Left kidney (tissue), 2 donors: ENCODE results near the gene SOX3. TPM values are rescaled to one million over a fixed set of nuclear protein-coding genes. Genes with fewer than 3 reads are reported as not detected.

Experiments
- DNase-seq: peaks from one replicate; pipeline ENCODE4 v3.0.0-alpha.2; 2013
- polyA plus RNA-seq: library from polyadenylated mRNA; unstranded; fragments of 120-200 nt; gene quantifications from one replicate; pipeline ENCODE4 v1.2.1, GENCODE V29; 2013; ENCODE audit not compliant: insufficient read length

Gene SOX3
- polyA plus RNA-seq, 1 donor: not detected

DNA sequence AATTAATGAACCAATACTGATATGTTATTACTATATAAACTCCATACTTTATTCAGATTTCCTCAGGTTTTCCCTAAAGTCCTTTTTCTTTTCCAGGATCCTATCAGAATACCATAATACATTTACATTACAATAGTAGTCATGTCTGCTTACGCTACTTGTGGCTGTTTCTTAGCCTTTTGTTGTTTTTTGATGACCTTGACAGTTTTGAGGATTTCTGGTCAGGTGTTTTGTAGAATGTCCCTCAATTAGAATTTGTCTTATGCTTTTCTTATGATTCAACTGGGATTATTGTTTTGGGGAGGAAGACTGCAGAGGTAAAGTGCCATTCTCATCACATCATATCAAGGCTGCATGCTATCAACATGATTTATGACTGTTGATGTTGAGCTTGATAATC lies 9.1 kb downstream of the SOX3 start:
- no peak for DNase-seq

DNA sequence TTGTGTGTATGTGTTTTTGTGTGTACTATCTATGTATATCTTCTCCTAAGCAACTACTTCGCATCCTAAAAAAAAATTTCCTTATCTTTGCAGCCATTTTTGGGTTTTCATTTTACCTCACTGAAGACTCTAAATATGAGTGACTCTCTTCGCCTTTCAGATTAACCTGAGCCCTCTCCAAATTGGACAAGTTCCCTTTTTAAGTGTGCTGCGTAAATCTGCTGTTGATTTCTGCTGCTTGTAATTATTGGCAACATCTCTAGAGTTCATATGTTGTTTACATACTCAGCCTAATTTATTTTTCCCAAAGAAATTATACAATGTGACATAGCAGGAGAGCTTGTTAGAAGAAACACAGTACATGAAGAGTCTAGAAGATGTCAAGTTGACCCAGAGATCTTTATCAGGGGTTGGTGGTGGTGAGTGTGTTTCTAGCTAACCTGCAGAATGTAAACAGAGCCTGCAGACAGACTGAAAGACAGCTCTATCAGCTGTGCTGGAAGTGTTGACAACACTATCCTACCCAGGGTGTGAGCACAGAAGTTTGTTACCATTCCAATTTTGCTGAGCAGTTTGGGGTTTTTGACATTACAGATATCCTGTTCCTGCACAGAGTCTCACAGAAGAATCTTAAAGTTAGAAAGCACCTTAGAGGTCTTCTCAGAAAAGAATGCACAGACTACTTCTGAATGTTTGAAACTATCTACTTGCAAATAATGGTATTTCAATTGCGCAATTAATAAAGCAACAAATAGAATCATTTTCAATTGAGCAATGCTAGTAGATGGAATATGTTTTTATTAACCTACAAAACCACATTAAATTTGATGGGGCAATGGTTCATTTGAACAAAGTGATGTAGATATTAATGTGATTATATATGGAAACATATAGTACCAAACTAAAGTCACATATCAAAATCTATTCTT lies 12.5 kb downstream of the SOX3 start:
- no peak for DNase-seq

GRCh38 chrX:140480765-140481164 lies 24.1 kb downstream of the SOX3 start:
- DNase-seq: no peak

DNA sequence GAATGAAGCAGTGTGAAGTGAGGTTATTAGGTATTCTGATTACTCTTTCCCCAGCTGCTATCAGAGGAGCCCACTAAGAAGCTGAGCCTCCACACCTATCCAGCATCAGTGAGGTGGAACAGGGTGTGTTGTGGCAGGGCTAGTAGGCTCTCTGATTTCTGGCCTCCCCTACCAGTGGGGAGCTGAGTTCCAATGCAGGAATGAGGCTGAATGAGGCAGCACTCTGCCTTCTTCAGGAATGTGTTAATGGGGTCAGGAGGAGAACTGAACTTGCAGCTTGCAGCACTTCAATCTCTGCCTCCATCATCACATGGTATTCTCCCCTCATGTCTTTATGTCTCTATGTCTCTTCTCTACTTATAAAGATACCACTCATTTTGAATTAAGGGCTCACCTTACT lies 26.9 kb downstream of the SOX3 start:
- DNase-seq: no peak

DNA sequence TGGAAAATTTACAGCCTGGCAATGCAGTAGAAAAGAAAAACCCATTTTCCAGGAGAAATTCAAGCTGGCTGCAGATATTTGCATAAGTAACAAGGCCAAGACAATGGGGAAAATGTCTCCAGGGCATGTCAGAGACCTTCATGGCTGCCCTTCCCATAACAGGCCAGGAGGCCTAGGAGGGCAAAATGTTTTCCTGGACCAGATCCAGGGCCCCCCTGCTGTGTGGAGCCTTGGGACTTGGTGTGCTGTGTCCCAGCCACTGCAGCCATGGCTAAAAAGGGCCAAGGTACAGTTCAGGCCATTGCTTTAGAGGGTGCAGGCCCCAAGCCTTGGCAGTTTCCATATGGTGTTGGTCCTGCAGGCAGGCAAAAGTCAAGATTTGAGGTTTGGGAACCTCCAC lies 29.8 kb downstream of the SOX3 start:
- no peak for DNase-seq

DNA sequence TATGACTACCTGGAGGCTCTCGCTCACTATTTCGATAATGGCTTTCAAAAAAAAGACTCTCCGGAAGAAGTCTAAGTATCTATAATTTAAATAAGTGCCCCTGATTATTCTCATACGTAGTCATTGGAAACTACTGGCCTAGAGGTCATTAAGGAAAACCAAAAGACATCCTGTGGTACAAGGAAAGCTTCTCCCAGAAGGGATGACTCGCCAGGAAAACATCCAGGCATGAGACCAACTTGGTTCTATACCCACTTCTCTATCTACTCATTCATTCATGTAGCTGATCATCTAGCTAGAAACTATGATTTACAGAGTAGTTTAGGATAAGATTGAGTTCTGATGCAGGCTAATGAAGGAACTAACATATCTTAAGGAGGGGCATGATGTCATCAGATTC lies 37.7 kb downstream of the SOX3 start:
- DNase-seq: no peak

Other genes with a start within 250 kb of the SOX3 start
- 9.9 TPM for gene LINC00632, start 204.7 kb upstream of the SOX3 start, polyA plus RNA-seq